Left lung (tissue), 10 donors: ENCODE measurements around the gene RAB3B. TPM values are rescaled to one million over a fixed set of nuclear protein-coding genes. Genes with fewer than 3 reads are reported as not detected.
A peak's percentile ranks its signal among the peaks of the same experiment; 100 is the strongest.

Experiments
- ATAC-seq: fragments of 200-7000 bp; cut with Tn5 transposase; one replicate; pipeline ENCODE4 v1.9.1; 2020; ENCODE audit warnings: moderate library complexity
- DNase-seq, 4 donors: peaks; one replicate each; pipeline ENCODE4 v3.0.0-alpha.2; 2013 to 2020
- H3K27ac ChIP-seq, 2 donors: fragments of 200-600 bp; sonication (generic) in 1 of 2; one replicate each; pipeline versions ENCODE4 v1.5.0 to v1.8.0; 2020 to 2021
- H3K27me3 ChIP-seq, 2 donors: fragments of 200-600 bp; sonication (generic) in 1 of 2; one replicate each; pipeline versions ENCODE4 v1.5.0 to v1.8.0; 2020 to 2021
- H3K36me3 ChIP-seq, 2 donors: fragments of 200-600 bp; sonication (generic) in 1 of 2; one replicate each; pipeline versions ENCODE4 v1.5.0 to v1.8.0; 2020 to 2021
- H3K4me1 ChIP-seq, 2 donors: fragments of 200-600 bp; one replicate each; pipeline ENCODE4 v1.8.0; 2021
- H3K4me3 ChIP-seq, 2 donors: fragments of 200-600 bp; sonication (generic) in 1 of 2; one replicate each; pipeline versions ENCODE4 v1.5.0 to v1.8.0; 2020 to 2021; ENCODE audit warnings: mild to moderate bottlenecking in 1 of 2
- H3K9me3 ChIP-seq, 2 donors: fragments of 200-600 bp; sonication (generic) in 1 of 2; one replicate each; pipeline versions ENCODE4 v1.5.0 to v1.8.0; 2020 to 2021
- CTCF ChIP-seq, 2 donors: fragments of 200-600 bp; sonication (generic) in 1 of 2; IDR thresholded peaks; one replicate each; pipeline versions ENCODE4 v1.5.0 to v1.8.0; 2021; ENCODE audit warnings: antibody characterized with exemption in 2 of 2
- intact Hi-C, 2 donors: fragments of 100-400 bp; cut with DNase I; formaldehyde crosslinking; loops; one replicate each; pipeline versions ENCODE4 v1.11.2 to v1.14.2; 2022
- polyA plus RNA-seq, 6 donors: library from polyadenylated mRNA; unstranded; fragments of 120-200 nt; gene quantifications; one replicate each; pipeline ENCODE4 v1.2.1, GENCODE V29; 2013; ENCODE audit not compliant: insufficient read length in 6 of 6
- total RNA-seq, 2 donors: library from RNA; stranded (reverse); fragmentation: NEBNext Ultra II Directional; extraction: Animal tissue kit (Norgen Biotek cat#: 25700); gene quantifications; one replicate each; pipeline ENCODE4 v1.2.1, GENCODE V29; 2021
- donor health status: DM: no; HTN: yes; CAD: no.
- donor health status: DM: no; HTN: no; CAD: no.

RAB3B gene
- total and polyA plus RNA-seq, 8 donors = 0.05 to 0.63 (median 0.39) TPM

DNA sequence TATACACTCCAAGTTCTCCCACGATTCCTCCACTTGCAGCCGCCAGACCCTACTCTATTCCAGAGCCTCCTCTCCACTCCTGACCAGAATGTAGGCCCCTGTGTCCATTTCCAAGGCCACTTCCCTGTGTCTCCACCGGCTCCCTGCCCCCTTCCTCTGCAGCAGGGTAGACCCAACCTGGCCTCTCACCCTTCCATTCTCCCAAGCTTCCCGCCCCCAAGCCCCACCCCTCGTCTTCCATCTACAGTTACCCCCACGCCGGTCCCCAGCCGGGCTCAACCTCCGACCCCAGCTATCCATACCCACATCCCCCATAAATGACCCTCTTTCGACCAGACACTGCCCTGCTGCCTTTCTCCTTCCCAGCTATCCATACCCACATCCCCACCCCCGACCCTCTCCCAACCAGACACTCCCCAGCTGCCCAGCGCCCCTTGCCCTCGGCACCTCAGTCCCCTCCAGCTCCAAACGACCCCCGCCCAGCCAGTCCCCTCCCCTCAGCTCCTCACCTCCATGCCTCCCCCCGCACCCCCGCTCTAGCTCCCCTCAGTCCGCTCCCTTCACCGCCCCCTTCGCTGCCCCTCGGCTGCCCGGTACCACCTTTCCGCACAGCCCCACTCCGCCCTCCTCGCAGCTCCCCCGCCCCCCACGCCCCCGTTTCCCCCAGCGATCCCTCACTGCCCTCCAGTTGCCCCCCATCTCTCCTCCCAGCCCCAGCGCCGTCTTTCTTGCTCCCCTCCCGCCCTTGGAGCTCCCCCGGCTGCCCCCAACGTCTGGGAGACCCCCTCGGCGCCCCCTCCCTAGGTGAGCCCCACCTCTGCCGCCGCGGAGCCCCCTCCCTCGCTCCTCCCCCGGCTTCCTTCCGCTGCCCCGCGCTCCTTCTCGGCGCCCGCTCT, 670 bp downstream of the RAB3B start:
- Histone ChIP-seq H3K27ac (no peak overlapping the region), H3K9me3 (no peaks in the 10 kb centered on the region), H3K27me3 (peaks cover 36 to 72% of the 10 kb centered on the region in 2 donors), H3K4me3 (peak overlapping the region; percentile 22 to 36), H3K36me3 (no peaks in the 10 kb centered on the region), H3K4me1 (no peaks in the 10 kb centered on the region)
- DNase-seq (no peak), ATAC-seq (no peak)
- TF ChIP-seq CTCF (IDR thresholded peaks at IDR 0.05) = no peak
- intact Hi-C loops = no loop called here

- H3K9me3 ChIP-seq = no peaks in the 10 kb centered on the region
- no peak for TF ChIP-seq CTCF (IDR thresholded peaks at IDR 0.05)
- no peak overlapping the region for H3K4me3 ChIP-seq
- DNase-seq (no peak), ATAC-seq (no peak)
- no peaks in the 10 kb centered on the region for H3K36me3 ChIP-seq
- no peak overlapping the region for H3K27ac ChIP-seq
- intact Hi-C loops = no loop called here
- no peaks in the 10 kb centered on the region for H3K4me1 ChIP-seq
- H3K27me3 ChIP-seq = peaks cover 35 to 61% of the 10 kb centered on the region in 2 donors
These were observed 2.2 kb downstream of the RAB3B start for GRCh38 chr1:51988254-51988653.

DNA sequence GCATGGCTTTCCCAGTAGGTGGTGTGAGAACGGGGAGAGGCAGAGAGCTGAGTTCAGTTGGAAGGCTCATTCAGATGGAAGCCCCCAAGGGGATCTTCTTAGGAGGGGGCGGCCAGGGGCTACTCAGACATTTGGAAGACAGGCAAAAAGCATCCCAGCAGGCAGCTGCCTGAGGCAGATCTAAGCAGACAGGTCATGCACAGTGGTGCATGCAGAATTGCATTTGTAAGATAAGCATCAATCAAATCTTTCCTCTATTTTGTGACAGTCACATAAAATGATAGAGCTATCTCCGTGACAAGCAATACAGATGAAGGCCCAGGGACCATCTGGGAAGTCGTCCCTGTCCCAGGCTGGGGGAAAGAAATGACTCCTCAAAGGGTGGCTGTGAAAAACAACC, 3.8 kb downstream of the RAB3B start:
- Histone ChIP-seq H3K9me3 (no peaks in the 10 kb centered on the region), H3K4me3 (no peak overlapping the region), H3K4me1 (no peaks in the 10 kb centered on the region), H3K27me3 (peaks cover 25 to 46% of the 10 kb centered on the region in 2 donors), H3K36me3 (no peaks in the 10 kb centered on the region), H3K27ac (no peak overlapping the region)
- DNase-seq (no peak), ATAC-seq (no peak)
- no peak for TF ChIP-seq CTCF (IDR thresholded peaks at IDR 0.05)
- intact Hi-C loops = no loop called here

- no peak overlapping the region for H3K27ac ChIP-seq
- ATAC-seq (no peak), DNase-seq (no peak)
- H3K4me1 ChIP-seq = no peaks in the 10 kb centered on the region
- no peaks in the 10 kb centered on the region for H3K36me3 ChIP-seq
- intact Hi-C loops = no loop called here
- H3K27me3 ChIP-seq = peaks cover 0 to 16% of the 10 kb centered on the region in 2 donors
- H3K9me3 ChIP-seq = no peaks in the 10 kb centered on the region
- TF ChIP-seq CTCF (IDR thresholded peaks at IDR 0.05) = no peak
- no peak overlapping the region for H3K4me3 ChIP-seq
These were observed 8.3 kb downstream of the RAB3B start for GRCh38 chr1:51982161-51982560.

DNA sequence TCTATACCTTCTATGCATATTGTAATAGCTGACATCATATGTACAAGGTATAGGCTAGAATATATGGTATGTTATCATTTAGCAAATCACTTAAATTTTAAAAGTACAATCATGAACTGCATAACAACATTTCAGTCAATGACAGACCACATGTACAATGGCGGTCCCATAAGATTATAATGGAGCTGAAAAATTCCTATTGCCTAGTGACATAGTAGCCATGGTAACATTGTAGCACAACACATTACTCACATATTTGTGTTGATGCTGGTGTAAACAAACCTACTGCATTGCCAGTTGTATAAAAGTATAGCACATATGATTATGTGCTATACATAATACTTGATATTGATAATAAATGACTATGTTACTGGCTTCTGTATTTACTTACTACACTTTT, 8.9 kb downstream of the RAB3B start:
- Histone ChIP-seq H3K27ac (no peak overlapping the region), H3K9me3 (no peaks in the 10 kb centered on the region), H3K27me3 (peaks cover 0 to 22% of the 10 kb centered on the region in 2 donors), H3K4me3 (no peak overlapping the region), H3K4me1 (no peaks in the 10 kb centered on the region), H3K36me3 (no peaks in the 10 kb centered on the region)
- TF ChIP-seq CTCF (IDR thresholded peaks at IDR 0.05) = no peak
- ATAC-seq (no peak), DNase-seq (no peak)
- intact Hi-C loops = no loop called here
